Epithelial cell of esophagus (primary cell): ENCODE results near the gene DLGAP4.
A peak's percentile ranks its signal among the peaks of the same experiment; 100 is the strongest.
"Not testable (repeated sequence)": the region's sequence is repeated elsewhere in the genome, so short reads cannot be mapped to it uniquely, and the experiment has no call there.

ENCODE experiments used
- DNase-seq: peaks from one replicate; pipeline ENCODE4 v3.0.0; 2010; ENCODE audit warnings: low read depth
- H3K4me3 ChIP-seq: 2 replicates; pipeline ENCODE4 v1.5.1; 2011; ENCODE audit warnings: mild to moderate bottlenecking, low read length, control low read depth
- CTCF ChIP-seq: IDR thresholded peaks from 2 replicates; pipeline ENCODE4 v1.5.1; 2011; ENCODE audit warnings: low read depth, mild to moderate bottlenecking, low read length, control low read depth, inconsistent platforms; ENCODE audit not compliant: insufficient read depth; ENCODE audit errors: missing control alignments

Gene DLGAP4

GRCh38 chr20:36377348-36378326 is 71.5 kb downstream of the DLGAP4 start:
- no peak for DNase-seq
- H3K4me3 ChIP-seq: no peak overlapping the region
- TF ChIP-seq CTCF: no peak

- H3K4me3 ChIP-seq: no peak overlapping the region
- no peak for DNase-seq
- no peak for TF ChIP-seq CTCF
Measured at GRCh38 chr20:36378686-36379085, 72.5 kb downstream of the DLGAP4 start.

GRCh38 chr20:36379914-36380313 is 73.8 kb downstream of the DLGAP4 start:
- not testable (repeated sequence) for DNase-seq, H3K4me3 ChIP-seq

GRCh38 chr20:36384022-36384619 is 78.0 kb downstream of the DLGAP4 start:
- peak; percentile 24 for TF ChIP-seq CTCF

GRCh38 chr20:36385503-36385902 is 79.4 kb downstream of the DLGAP4 start:
- H3K4me3 ChIP-seq: no peak overlapping the region
- no peak for TF ChIP-seq CTCF
- no peak for DNase-seq

More at GRCh38 chr20:36384022-36384619, 78.0 kb downstream of the DLGAP4 start:
- DNase-seq: peak; percentile 61
- no peak overlapping the region for H3K4me3 ChIP-seq

- no peak for DNase-seq
- H3K4me3 ChIP-seq: no peak overlapping the region
- no peak for TF ChIP-seq CTCF
Measured at GRCh38 chr20:36386236-36386635, 80.1 kb downstream of the DLGAP4 start.

- TF ChIP-seq CTCF: no peak
- H3K4me3 ChIP-seq: no peak overlapping the region
- no peak for DNase-seq
Measured at GRCh38 chr20:36390269-36390668, 84.1 kb downstream of the DLGAP4 start.
